ENCODE results near the gene CACNA1F.

The CACNA1F gene

GRCh38 chrX:49254639-49255038 is 21.5 kb upstream of the CACNA1F start:
- H3F3A ChIP-seq (ENCODE audit: insufficient read depth), result no peaks in the 10 kb centered on the region
- no peak overlapping the region for H2AFZ ChIP-seq (ENCODE audit: low read depth, low read length, severe bottlenecking)
- H4K20me1 ChIP-seq (ENCODE audit: low read depth, low read length), result no peaks in the 10 kb centered on the region
- TF ChIP-seq CTCF (IDR thresholded peaks at IDR 0.05; ENCODE audit: insufficient read depth, low read length, poor library complexity, severe bottlenecking), result no peak
- no peak for TF ChIP-seq EZH2phosphoT487 (conservative IDR thresholded peaks at IDR 0.05; ENCODE audit: low read length)
- H3K4me2 ChIP-seq (ENCODE audit: low read depth, low read length, poor library complexity, severe bottlenecking), result no peak overlapping the region
- H3K27ac ChIP-seq (ENCODE audit: low read depth, low read length), result no peak overlapping the region
- H3K36me3 ChIP-seq (ENCODE audit: low read length), result no peaks in the 10 kb centered on the region
- no peaks in the 10 kb centered on the region for H3K9me3 ChIP-seq (ENCODE audit: insufficient read depth, low read length)
- no peaks in the 10 kb centered on the region for H3K27me3 ChIP-seq (ENCODE audit: low read length)
- no peak overlapping the region for H3K9ac ChIP-seq (ENCODE audit: low read length)
- H3K79me2 ChIP-seq (ENCODE audit: insufficient read depth, low read length), result no peaks in the 10 kb centered on the region
- no peaks in the 10 kb centered on the region for H3K9me2 ChIP-seq (replicated peaks; ENCODE audit: insufficient read depth, low read length)
- H3K4me3 ChIP-seq (ENCODE audit: insufficient read depth, low read length, poor library complexity, severe bottlenecking), result no peak overlapping the region

GRCh38 chrX:49251325-49251724 is 18.2 kb upstream of the CACNA1F start:
- no peaks in the 10 kb centered on the region for H3K79me2 ChIP-seq (ENCODE audit: insufficient read depth, low read length)
- no peaks in the 10 kb centered on the region for H3K36me3 ChIP-seq (ENCODE audit: low read length)
- H3K4me2 ChIP-seq (ENCODE audit: low read depth, low read length, poor library complexity, severe bottlenecking), result no peak overlapping the region
- H3K9me3 ChIP-seq (ENCODE audit: insufficient read depth, low read length), result no peaks in the 10 kb centered on the region
- no peak overlapping the region for H3K27ac ChIP-seq (ENCODE audit: low read depth, low read length)
- H3K27me3 ChIP-seq (ENCODE audit: low read length), result no peaks in the 10 kb centered on the region
- no peaks in the 10 kb centered on the region for H3F3A ChIP-seq (ENCODE audit: insufficient read depth)
- no peak overlapping the region for H3K9ac ChIP-seq (ENCODE audit: low read length)
- no peak overlapping the region for H3K4me3 ChIP-seq (ENCODE audit: insufficient read depth, low read length, poor library complexity, severe bottlenecking)
- H2AFZ ChIP-seq (ENCODE audit: low read depth, low read length, severe bottlenecking), result no peak overlapping the region
- TF ChIP-seq CTCF (IDR thresholded peaks at IDR 0.05; ENCODE audit: insufficient read depth, low read length, poor library complexity, severe bottlenecking) (no peak), EZH2phosphoT487 (conservative IDR thresholded peaks at IDR 0.05; ENCODE audit: low read length) (no peak)
- H4K20me1 ChIP-seq (ENCODE audit: low read depth, low read length), result no peaks in the 10 kb centered on the region
- no peaks in the 10 kb centered on the region for H3K9me2 ChIP-seq (replicated peaks; ENCODE audit: insufficient read depth, low read length)

- H3K9me2 ChIP-seq (replicated peaks; ENCODE audit: insufficient read depth, low read length), result no peaks in the 10 kb centered on the region
- no peaks in the 10 kb centered on the region for H3K79me2 ChIP-seq (ENCODE audit: insufficient read depth, low read length)
- H3K9ac ChIP-seq (ENCODE audit: low read length), result no peak overlapping the region
- no peaks in the 10 kb centered on the region for H3K36me3 ChIP-seq (ENCODE audit: low read length)
- H3K4me3 ChIP-seq (ENCODE audit: insufficient read depth, low read length, poor library complexity, severe bottlenecking), result no peak overlapping the region
- no peak overlapping the region for H2AFZ ChIP-seq (ENCODE audit: low read depth, low read length, severe bottlenecking)
- H3K27me3 ChIP-seq (ENCODE audit: low read length), result no peaks in the 10 kb centered on the region
- no peaks in the 10 kb centered on the region for H4K20me1 ChIP-seq (ENCODE audit: low read depth, low read length)
- H3K27ac ChIP-seq (ENCODE audit: low read depth, low read length), result no peak overlapping the region
- H3K9me3 ChIP-seq (ENCODE audit: insufficient read depth, low read length), result no peaks in the 10 kb centered on the region
- H3K4me2 ChIP-seq (ENCODE audit: low read depth, low read length, poor library complexity, severe bottlenecking), result no peak overlapping the region
- TF ChIP-seq EZH2phosphoT487 (conservative IDR thresholded peaks at IDR 0.05; ENCODE audit: low read length) (no peak), CTCF (IDR thresholded peaks at IDR 0.05; ENCODE audit: insufficient read depth, low read length, poor library complexity, severe bottlenecking) (no peak)
- H3F3A ChIP-seq (ENCODE audit: insufficient read depth), result no peaks in the 10 kb centered on the region
These were observed 17.4 kb upstream of the CACNA1F start for GRCh38 chrX:49250578-49250977.

Data from SU-DHL-6 (cell line).